ENCODE measurements around the gene NBPF10. TPM values are rescaled to one million over a fixed set of nuclear protein-coding genes. Genes with fewer than 3 reads are reported as not detected.
"Not testable (repeated sequence)": the region's sequence is repeated elsewhere in the genome, so short reads cannot be mapped to it uniquely, and the experiment has no call there.

Gene NBPF10
- total RNA-seq (2021; ENCODE audit: unreplicated experiment) = 2.8 TPM
- polyA plus RNA-seq (2012; ENCODE audit: insufficient read length) = 0.65 TPM
- Bru-seq, nascent RNA = percentile 46 among the genes with signal in this experiment
- percentile 49 among the genes with signal in this experiment for BruChase-seq, experiment 1, labeled RNA remaining after a 2-hour chase
- percentile 46 among the genes with signal in this experiment for BruChase-seq, experiment 2, labeled RNA remaining after a 6-hour chase
- long read RNA-seq, partial matches to known transcripts = 7 of 18 reads
- long read RNA-seq, other reads (novel, unspliced or antisense) = 11 of 18 reads

GRCh38 chr1:146144465-146144864, at the start of gene NBPF10:
TSS of gene NBPF10 (minus strand) at chr1:146144804. CDS start at chr1:146144769, 35 bp downstream.
- not testable (repeated sequence) for BruUV-seq (replicated peaks); H3K9me3 ChIP-seq (ENCODE audit: control insufficient read depth, insufficient read depth, low read depth, low read length)

GRCh38 chr1:146174531-146174930, 29.9 kb upstream of the NBPF10 start:
- CTCF ChIA-PET = not testable (repeated sequence)

More at GRCh38 chr1:146144465-146144864, at the start of gene NBPF10:
- H3K4me3 ChIP-seq (ENCODE audit: low read depth in 2 of 2, low read length in 2 of 2); CTCF ChIA-PET; H3K27ac ChIP-seq (ENCODE audit: low read length); H3K36me3 ChIP-seq (ENCODE audit: control insufficient read depth, insufficient read depth, low read length); ATAC-seq; DNase-seq (ENCODE audit: low read depth, low spot score); H3K27me3 ChIP-seq (ENCODE audit: control insufficient read depth, insufficient read depth, low read length); H3K4me1 ChIP-seq (ENCODE audit: control insufficient read depth, insufficient read depth, low read length); POLR2A ChIA-PET; intact Hi-C loops (cut with micrococcal nuclease; ENCODE audit: unreplicated experiment); in situ Hi-C loops (cut with HindIII; ENCODE audit: low pct_unique_long_range_greater_than_20kb, low sequenced_read_pairs): not testable (repeated sequence)

GRCh38 chr1:146167740-146168139, 23.1 kb upstream of the NBPF10 start:
- ATAC-seq; intact Hi-C loops (cut with micrococcal nuclease; ENCODE audit: unreplicated experiment); DNase-seq (ENCODE audit: low read depth, low spot score); CTCF ChIA-PET; H3K4me1 ChIP-seq (ENCODE audit: control insufficient read depth, insufficient read depth, low read length); in situ Hi-C loops (cut with HindIII; ENCODE audit: low pct_unique_long_range_greater_than_20kb, low sequenced_read_pairs); BruUV-seq (replicated peaks); H3K27ac ChIP-seq (ENCODE audit: low read length); H3K9me3 ChIP-seq (ENCODE audit: control insufficient read depth, insufficient read depth, low read depth, low read length); H3K27me3 ChIP-seq (ENCODE audit: control insufficient read depth, insufficient read depth, low read length); POLR2A ChIA-PET; H3K36me3 ChIP-seq (ENCODE audit: control insufficient read depth, insufficient read depth, low read length); H3K4me3 ChIP-seq (ENCODE audit: low read depth in 2 of 2, low read length in 2 of 2): not testable (repeated sequence)

More at GRCh38 chr1:146174531-146174930, 29.9 kb upstream of the NBPF10 start:
- intact Hi-C loops (cut with micrococcal nuclease; ENCODE audit: unreplicated experiment); H3K27me3 ChIP-seq (ENCODE audit: control insufficient read depth, insufficient read depth, low read length); DNase-seq (ENCODE audit: low read depth, low spot score); H3K27ac ChIP-seq (ENCODE audit: low read length); H3K9me3 ChIP-seq (ENCODE audit: control insufficient read depth, insufficient read depth, low read depth, low read length); H3K36me3 ChIP-seq (ENCODE audit: control insufficient read depth, insufficient read depth, low read length); in situ Hi-C loops (cut with HindIII; ENCODE audit: low pct_unique_long_range_greater_than_20kb, low sequenced_read_pairs); H3K4me3 ChIP-seq (ENCODE audit: low read depth in 2 of 2, low read length in 2 of 2); H3K4me1 ChIP-seq (ENCODE audit: control insufficient read depth, insufficient read depth, low read length); ATAC-seq; POLR2A ChIA-PET; BruUV-seq (replicated peaks): not testable (repeated sequence)

GRCh38 chr1:146167273-146167672, 22.7 kb upstream of the NBPF10 start:
- H3K27ac ChIP-seq (ENCODE audit: low read length); POLR2A ChIA-PET; ATAC-seq; in situ Hi-C loops (cut with HindIII; ENCODE audit: low pct_unique_long_range_greater_than_20kb, low sequenced_read_pairs); CTCF ChIA-PET; BruUV-seq (replicated peaks); intact Hi-C loops (cut with micrococcal nuclease; ENCODE audit: unreplicated experiment); H3K36me3 ChIP-seq (ENCODE audit: control insufficient read depth, insufficient read depth, low read length); H3K4me1 ChIP-seq (ENCODE audit: control insufficient read depth, insufficient read depth, low read length); H3K9me3 ChIP-seq (ENCODE audit: control insufficient read depth, insufficient read depth, low read depth, low read length); DNase-seq (ENCODE audit: low read depth, low spot score); H3K27me3 ChIP-seq (ENCODE audit: control insufficient read depth, insufficient read depth, low read length); H3K4me3 ChIP-seq (ENCODE audit: low read depth in 2 of 2, low read length in 2 of 2): not testable (repeated sequence)

Other genes with a start within 250 kb of the NBPF10 start
- 2.2 TPM for gene ITGA10, start 234.8 kb downstream of the NBPF10 start, total RNA-seq (2021; ENCODE audit: unreplicated experiment)
- gene PEX11B, start 226.1 kb downstream of the NBPF10 start, total RNA-seq (2021; ENCODE audit: unreplicated experiment) = 27.4 TPM
- gene RBM8A, start 217.3 kb downstream of the NBPF10 start, total RNA-seq (2021; ENCODE audit: unreplicated experiment) = 172 TPM
- gene LIX1L, start 186.8 kb downstream of the NBPF10 start, total RNA-seq (2021; ENCODE audit: unreplicated experiment) = 23.3 TPM
- gene ANKRD34A, start 180.2 kb downstream of the NBPF10 start, total RNA-seq (2021; ENCODE audit: unreplicated experiment) = 1.4 TPM
- gene POLR3GL, start 180.1 kb downstream of the NBPF10 start, total RNA-seq (2021; ENCODE audit: unreplicated experiment) = 14.9 TPM
- 15.2 TPM for gene TXNIP, start 148.2 kb downstream of the NBPF10 start, total RNA-seq (2021; ENCODE audit: unreplicated experiment)
- gene HJV, start 123.1 kb downstream of the NBPF10 start, total RNA-seq (2021; ENCODE audit: unreplicated experiment) = not detected
- gene NOTCH2NLA, start 84.2 kb upstream of the NBPF10 start, total RNA-seq (2021; ENCODE audit: unreplicated experiment) = 30.0 TPM

Data from Panc1 (cell line).